ENCODE data around the gene ELOVL3.
"Not testable (repeated sequence)": the region's sequence is repeated elsewhere in the genome, so short reads cannot be mapped to it uniquely, and the experiment has no call there.

ELOVL3 gene

GRCh38 chr10:102229810-102230263 is 3.7 kb downstream of the ELOVL3 start:
- DNase-seq, result peak; percentile 68 to 89 (median 80)

GRCh38 chr10:102230264-102230860 is 4.3 kb downstream of the ELOVL3 start:
- DNase-seq, result peak in 4 of 6 experiments; percentile 2 to 43 (median 26)

DNA sequence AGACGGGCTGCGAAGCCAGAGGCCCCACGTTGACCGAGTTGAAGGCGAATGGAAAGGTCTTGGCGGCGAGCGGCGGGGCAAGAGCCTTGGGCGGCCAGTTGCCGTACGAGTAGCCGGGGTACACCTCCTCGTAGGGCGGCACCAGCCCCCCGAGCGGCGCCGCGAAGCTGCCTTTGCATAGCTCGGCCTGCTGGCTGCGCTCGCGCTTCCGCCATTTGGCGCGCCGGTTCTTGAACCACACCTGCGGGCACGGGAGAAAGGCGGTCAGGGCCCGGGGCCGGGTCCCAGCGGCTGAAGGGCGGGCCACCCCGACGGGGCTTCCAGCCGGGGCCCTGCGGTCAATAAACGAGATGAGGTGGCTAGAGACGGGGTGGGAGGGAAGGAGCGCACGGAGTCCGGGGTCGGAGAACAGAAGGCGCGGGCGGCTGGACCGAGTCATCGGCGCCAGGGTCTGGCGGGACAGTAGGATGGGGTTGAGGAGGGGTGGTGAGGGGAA is 4.8 kb downstream of the ELOVL3 start:
- DNase-seq, result peak in 5 of 6 experiments; percentile 5 to 55 (median 28)

GRCh38 chr10:102231357-102232318 is 5.5 kb downstream of the ELOVL3 start:
- DNase-seq, result peak; percentile 34 to 68 (median 57)

GRCh38 chr10:102233997-102234396 is 7.9 kb downstream of the ELOVL3 start:
- DNase-seq, result no peak

- no peak for DNase-seq
Observed at GRCh38 chr10:102234888-102235597, 8.9 kb downstream of the ELOVL3 start.

- DNase-seq, result no peak
Observed at GRCh38 chr10:102235598-102235920, 9.5 kb downstream of the ELOVL3 start.

DNA sequence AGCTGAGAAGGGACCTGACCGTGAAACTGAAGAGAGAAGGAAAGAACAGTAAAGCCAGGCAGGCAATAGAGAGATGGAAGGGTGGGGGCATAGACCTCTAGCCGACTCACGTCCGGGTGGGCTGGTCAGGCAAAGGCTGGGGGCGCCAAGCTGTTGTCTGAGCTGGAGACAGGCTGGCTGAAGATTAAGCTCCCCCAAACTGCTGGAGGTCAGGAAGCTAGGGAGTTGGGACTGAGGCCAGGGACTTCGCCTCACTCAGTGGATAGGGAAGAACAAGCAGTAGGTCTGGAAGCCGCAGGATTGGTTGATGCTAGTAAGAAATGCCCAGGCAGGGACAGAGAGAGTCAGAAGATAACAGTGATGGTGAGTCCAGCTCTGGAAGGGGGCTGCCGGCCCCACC is 9.9 kb downstream of the ELOVL3 start:
- no peak for DNase-seq

DNA sequence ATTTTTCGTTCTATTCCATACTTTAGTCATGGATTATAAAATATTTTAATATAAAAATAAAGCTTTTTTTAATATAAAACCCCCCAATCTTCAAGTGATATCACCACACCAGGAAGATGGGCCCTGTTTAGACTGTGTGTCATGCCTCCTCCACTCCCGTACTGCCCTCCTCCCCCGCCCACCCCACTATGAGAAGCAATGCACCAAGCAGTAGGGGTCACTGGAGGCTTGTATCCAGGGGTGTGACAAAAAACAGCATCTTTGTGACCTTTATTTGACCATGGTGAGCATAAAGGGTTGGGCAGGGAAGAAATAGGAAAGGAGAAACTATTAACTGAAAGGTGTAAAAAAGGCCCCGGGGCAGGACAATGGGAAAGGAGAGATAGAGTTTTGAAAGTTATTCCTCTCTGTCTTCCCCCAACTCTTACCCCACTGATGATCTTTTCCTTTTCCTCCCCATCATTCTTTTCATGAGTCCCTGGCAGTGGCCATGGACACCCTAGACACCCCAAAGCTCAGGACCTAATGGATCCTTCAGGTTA is 11.7 kb downstream of the ELOVL3 start:
- DNase-seq, result no peak

- no peak for DNase-seq
Observed at GRCh38 chr10:102240467-102241031, 14.4 kb downstream of the ELOVL3 start.

GRCh38 chr10:102241032-102241443 is 14.9 kb downstream of the ELOVL3 start:
- peak in 1 of 6 experiments; percentile 37 for DNase-seq

DNA sequence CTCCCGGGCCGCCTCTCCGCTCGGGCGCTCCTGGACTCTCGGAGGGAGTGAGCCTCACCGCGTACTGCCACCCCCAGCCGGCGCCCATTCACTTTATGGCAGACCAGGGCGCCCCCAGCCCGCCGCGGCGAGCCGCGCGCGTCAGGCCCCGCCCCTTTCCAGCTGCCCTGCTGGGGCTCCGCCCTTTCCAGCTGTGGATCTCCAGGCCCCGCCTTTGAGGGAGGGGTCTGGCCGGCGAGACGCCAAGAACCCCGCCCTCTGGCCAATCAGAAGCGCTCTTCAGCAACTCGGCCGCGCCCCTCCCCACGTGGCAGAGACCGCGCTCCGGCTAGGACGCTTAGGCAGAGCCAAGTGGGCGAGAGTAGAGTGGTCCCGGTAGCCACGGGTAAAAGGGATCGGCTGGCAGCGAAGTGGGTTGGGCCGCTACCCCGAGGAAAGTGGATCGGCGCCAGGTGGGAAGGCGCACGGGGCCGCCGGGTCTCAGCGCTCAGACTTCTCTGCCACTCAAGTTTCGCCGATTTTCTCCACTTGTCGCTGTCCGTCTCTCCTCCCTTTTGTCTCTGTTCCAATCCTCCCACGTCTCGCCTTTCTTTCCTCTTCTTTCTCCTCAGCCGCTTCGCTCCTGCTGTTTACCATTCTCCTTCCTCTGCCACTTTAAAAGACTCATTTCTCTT is 15.5 kb downstream of the ELOVL3 start, which contains the start of gene PITX3:
TSS of gene PITX3 (minus strand) at position 69 of the 674 bp plus-strand sequence. CDS start 9,432 bp downstream, outside the sequence.
- DNase-seq, result peak; percentile 60 to 87 (median 82)

DNA sequence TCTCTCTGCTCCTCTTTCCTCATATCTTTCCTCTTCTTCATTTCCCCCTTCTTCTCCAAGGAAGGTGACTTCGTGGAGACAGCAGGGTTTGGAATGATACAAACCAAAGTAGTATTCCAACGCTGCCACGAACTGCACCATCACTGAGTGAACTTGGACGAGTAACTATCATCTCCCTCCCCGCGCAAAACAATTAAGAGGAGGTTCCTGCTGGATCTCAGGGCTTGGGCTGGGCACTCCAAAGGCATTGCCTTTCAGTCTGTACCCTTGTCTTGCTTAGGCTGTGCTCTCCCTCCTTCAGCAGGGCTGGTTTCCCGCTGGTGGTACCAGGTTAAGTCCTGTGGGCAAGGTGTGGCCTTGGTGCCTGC is 16.0 kb downstream of the ELOVL3 start:
- peak in 1 of 6 experiments; percentile 27 for DNase-seq

DNA sequence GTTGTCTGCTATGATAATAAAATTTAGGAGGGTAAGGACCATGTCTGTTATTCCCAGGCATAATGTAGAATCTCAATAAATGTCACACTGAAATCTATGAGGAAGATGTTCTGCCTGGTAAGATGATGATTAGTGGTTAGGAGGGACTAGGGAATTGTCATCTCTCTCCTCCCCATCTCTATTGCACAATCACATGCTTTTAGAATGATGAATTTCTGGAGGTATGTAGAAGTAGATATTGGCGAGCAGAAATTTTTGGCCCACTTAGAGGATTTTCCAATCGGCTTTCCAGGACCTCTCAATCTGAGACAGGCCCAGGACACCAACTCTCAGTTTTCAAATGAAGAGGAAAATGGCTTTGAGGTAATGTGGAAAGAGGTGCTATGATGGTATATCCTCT is 17.2 kb downstream of the ELOVL3 start:
- DNase-seq, result no peak

DNA sequence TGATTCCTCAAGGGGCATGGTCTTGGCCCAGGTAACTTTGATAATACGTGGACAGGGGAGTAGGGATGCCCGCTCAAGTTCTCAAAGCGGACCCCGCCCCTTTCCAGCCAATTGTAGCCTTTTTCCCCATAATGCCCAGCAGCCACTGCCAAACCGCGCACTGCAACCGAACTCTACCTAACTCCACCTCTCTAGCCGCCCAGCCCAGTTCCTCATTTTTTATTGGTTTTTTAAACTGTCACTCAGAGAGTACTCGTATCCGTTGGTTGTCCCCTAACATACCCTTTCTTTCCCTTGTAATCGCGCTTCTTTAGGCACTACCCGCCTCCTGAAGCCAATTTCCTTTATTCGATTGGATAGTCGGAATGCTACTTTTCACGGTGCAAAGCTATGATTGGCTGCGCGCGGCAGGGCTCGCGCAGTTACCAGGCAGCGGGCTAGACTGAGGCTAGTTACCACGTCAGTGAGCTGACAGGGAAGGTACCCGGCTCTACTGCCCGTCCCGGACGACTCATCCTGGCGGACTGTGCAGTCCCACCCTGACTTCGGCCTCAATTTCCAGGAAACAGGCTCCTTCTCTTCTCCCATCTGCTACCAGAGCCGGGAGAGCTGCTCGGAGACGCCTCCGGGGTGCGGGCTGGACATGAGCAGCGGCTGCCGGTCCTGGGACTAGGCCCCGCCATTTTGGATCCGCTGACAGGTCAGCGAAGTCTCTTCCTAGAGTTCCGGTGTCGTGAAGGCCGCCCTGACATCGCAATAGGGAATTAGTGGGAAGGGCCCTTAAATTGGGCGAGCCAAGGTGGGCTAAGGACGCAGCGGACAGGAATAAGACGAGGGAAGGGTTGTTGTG is 19.2 kb downstream of the ELOVL3 start, which contains the start of gene GBF1:
TSS of gene GBF1 (plus strand) at position 451 of the 850 bp plus-strand sequence. CDS start 13,407 bp downstream, outside the sequence.
- DNase-seq, result peak; percentile 79 to 97 (median 91)

DNA sequence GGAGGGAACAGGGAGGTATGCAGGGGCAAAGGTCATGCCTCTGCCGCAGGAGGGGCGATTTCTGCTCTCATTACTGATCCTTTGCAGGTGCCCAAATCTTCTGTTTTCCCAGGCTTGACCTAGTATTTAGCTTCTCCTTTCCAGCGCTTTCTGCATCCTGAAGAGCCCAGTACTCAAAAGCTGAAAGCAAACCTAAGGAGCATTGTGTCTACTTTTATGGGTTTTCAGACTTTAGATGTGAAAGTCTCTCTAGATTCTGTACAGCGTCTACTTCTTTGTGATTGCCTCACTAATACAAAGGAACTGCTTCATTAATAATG is 19.8 kb downstream of the ELOVL3 start:
- DNase-seq, result no peak

DNA sequence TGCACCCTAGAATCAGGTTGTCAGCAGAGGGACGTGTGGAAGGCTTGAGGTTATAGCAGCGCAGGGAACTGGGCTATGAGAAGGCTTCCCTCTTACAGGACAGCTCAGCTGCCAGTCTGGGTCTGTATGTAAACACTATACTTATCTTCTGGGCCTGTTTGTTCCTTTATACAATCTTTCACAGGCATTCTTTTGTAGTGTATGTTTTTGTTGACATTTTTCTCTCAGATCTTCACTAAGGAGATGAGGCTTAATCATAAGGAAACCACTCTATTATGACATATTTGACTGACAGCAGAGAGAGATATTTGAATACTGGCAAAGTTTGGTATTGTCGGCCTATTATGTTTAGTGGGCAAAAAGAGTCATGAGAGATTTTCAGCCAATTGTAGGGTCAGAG is 20.2 kb downstream of the ELOVL3 start:
- no peak for DNase-seq

- no peak for DNase-seq
Observed at GRCh38 chr10:102247734-102248133, 21.6 kb downstream of the ELOVL3 start.

DNA sequence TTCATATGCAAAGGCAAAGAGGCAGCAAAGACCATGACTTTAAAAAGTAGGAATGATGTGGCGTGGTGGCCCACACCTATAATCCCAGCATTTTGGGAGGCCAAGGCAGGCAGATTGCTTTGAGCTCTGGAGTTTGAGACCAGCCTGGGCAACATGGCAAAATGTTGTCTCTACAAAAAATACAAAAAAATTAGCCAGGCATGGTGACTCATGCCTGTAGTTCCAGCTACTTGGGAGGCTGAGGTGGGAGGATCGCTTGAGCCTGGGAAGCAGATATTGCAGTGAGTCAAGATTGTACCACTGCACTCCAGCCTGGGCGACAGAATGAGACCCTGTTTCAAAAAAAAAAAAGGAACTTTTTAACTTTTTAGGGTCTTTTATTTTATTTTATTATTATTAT is 26.4 kb downstream of the ELOVL3 start:
- not testable (repeated sequence) for DNase-seq

- DNase-seq, result no peak
Observed at GRCh38 chr10:102254426-102254825, 28.3 kb downstream of the ELOVL3 start.

DNA sequence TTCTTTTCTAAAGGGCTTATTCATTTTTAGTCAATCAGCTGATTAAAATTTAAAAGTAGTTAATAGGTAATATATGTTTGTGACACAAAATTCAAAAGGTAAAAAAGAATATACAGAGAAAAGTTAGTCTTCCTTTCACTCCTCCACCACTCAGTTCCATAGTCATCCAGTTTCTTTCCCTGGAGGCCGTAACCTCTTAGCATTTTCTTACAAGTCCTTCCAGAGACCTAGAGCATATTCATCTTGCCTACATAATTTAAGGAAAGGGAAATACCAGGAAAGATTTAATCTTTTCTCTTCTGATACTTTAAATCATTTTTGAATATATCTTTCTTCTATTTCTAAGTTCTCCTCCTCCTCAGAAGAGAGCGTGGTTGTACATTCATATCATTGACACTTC is 29.3 kb downstream of the ELOVL3 start:
- no peak for DNase-seq
